ENCODE measurements around the gene ACSS2. TPM values are rescaled to one million over a fixed set of nuclear protein-coding genes. Genes with fewer than 3 reads are reported as not detected.

The ACSS2 gene
- total RNA-seq, 1 donor from 2014 or later: 131 TPM

- no peaks in the 10 kb centered on the region for H3K4me1 ChIP-seq
- DNase-seq: no peak
- no peak for TF ChIP-seq CTCF (IDR thresholded peaks at IDR 0.05)
- intact Hi-C loops (cut with DNase I): no loop called here
- no peak for ATAC-seq
- no peaks in the 10 kb centered on the region for H3K36me3 ChIP-seq
- no peaks in the 10 kb centered on the region for H3K27me3 ChIP-seq (ENCODE audit: low read depth)
- no peak overlapping the region for H3K27ac ChIP-seq
- no peaks in the 10 kb centered on the region for H3K9me3 ChIP-seq
- no peak overlapping the region for H3K4me3 ChIP-seq
Observed at GRCh38 chr20:34967421-34967820, 91.0 kb downstream of the ACSS2 start.

GRCh38 chr20:34968042-34968775, 91.8 kb downstream of the ACSS2 start:
- Histone ChIP-seq H3K27me3 (ENCODE audit: low read depth) (no peaks in the 10 kb centered on the region), H3K4me1 (no peaks in the 10 kb centered on the region), H3K27ac (no peak overlapping the region), H3K9me3 (no peaks in the 10 kb centered on the region), H3K36me3 (no peaks in the 10 kb centered on the region), H3K4me3 (no peak overlapping the region)
- intact Hi-C loops (cut with DNase I): no loop called here
- ATAC-seq (no peak), DNase-seq (no peak)
- no peak for TF ChIP-seq CTCF (IDR thresholded peaks at IDR 0.05)

- Histone ChIP-seq H3K36me3 (no peaks in the 10 kb centered on the region), H3K9me3 (no peaks in the 10 kb centered on the region), H3K27ac (no peak overlapping the region), H3K4me1 (no peaks in the 10 kb centered on the region), H3K4me3 (no peak overlapping the region), H3K27me3 (ENCODE audit: low read depth) (no peaks in the 10 kb centered on the region)
- intact Hi-C loops (cut with DNase I): no loop called here
- no peak for ATAC-seq
- no peak for TF ChIP-seq CTCF (IDR thresholded peaks at IDR 0.05)
- DNase-seq: no peak
Observed at GRCh38 chr20:34970193-34970840, 93.9 kb downstream of the ACSS2 start.

GRCh38 chr20:34970846-34971560, 94.6 kb downstream of the ACSS2 start:
- Histone ChIP-seq H3K9me3 (no peaks in the 10 kb centered on the region), H3K4me3 (no peak overlapping the region), H3K36me3 (no peaks in the 10 kb centered on the region), H3K27ac (no peak overlapping the region), H3K4me1 (no peaks in the 10 kb centered on the region), H3K27me3 (ENCODE audit: low read depth) (no peaks in the 10 kb centered on the region)
- intact Hi-C loops (cut with DNase I): no loop called here
- DNase-seq: no peak
- ATAC-seq: no peak
- no peak for TF ChIP-seq CTCF (IDR thresholded peaks at IDR 0.05)

- H3K9me3 ChIP-seq: no peaks in the 10 kb centered on the region
- H3K27me3 ChIP-seq (ENCODE audit: low read depth): no peaks in the 10 kb centered on the region
- no peak for TF ChIP-seq CTCF (IDR thresholded peaks at IDR 0.05)
- ATAC-seq: no peak
- no peaks in the 10 kb centered on the region for H3K4me1 ChIP-seq
- H3K27ac ChIP-seq: no peak overlapping the region
- H3K4me3 ChIP-seq: no peak overlapping the region
- intact Hi-C loops (cut with DNase I): no loop called here
- H3K36me3 ChIP-seq: no peaks in the 10 kb centered on the region
- DNase-seq: no peak
Observed at GRCh38 chr20:34971561-34972235, 95.3 kb downstream of the ACSS2 start.
